Psoas muscle (tissue), 8 donors: ENCODE data around the gene GRAMD1B. TPM values are rescaled to one million over a fixed set of nuclear protein-coding genes. Genes with fewer than 3 reads are reported as not detected.
A peak's percentile ranks its signal among the peaks of the same experiment; 100 is the strongest.

ENCODE experiments used
- ATAC-seq, 4 donors: fragments of 200-7000 bp; cut with Tn5 transposase; one replicate each; pipeline ENCODE4 v1.9.1; 2020; ENCODE audit warnings: moderate library complexity in 3 of 4, mild to moderate bottlenecking in 2 of 4
- DNase-seq, 2 donors: peaks; one replicate each; pipeline ENCODE4 v3.0.0-alpha.2; 2020
- H3K27ac ChIP-seq: fragments of 200-600 bp; one replicate; pipeline ENCODE4 v1.8.0; 2022
- H3K27me3 ChIP-seq, 3 donors: fragments of 200-600 bp in 1 of 3; one replicate each; pipeline versions ENCODE4 v1.6.1 to v1.8.0; 2013 to 2022; ENCODE audit warnings: low read length in 2 of 3, mild to moderate bottlenecking in 2 of 3, moderate library complexity in 1 of 3; ENCODE audit not compliant: insufficient read depth in 3 of 3
- H3K36me3 ChIP-seq, 2 donors: fragments of 200-600 bp in 1 of 2; one replicate each; pipeline versions ENCODE4 v1.6.1 to v1.8.0; 2013 to 2022; ENCODE audit warnings: low read depth in 1 of 2, mild to moderate bottlenecking in 1 of 2, moderate library complexity in 1 of 2; ENCODE audit not compliant: insufficient read depth in 1 of 2
- H3K4me1 ChIP-seq: fragments of 200-600 bp; one replicate; pipeline ENCODE4 v1.8.0; 2022
- H3K4me3 ChIP-seq: fragments of 200-600 bp; one replicate; pipeline ENCODE4 v1.8.0; 2022; ENCODE audit warnings: mild to moderate bottlenecking
- H3K9me3 ChIP-seq: fragments of 200-600 bp; one replicate; pipeline ENCODE4 v1.8.0; 2022
- WGBS, 3 donors: extraction: QIAGEN DNeasy Blood & Tissue Kit; methylation state at CpG; one replicate each; pipeline versions ENCODE4 v1.1.6 to v1.1.7; 2013; 5-methylcytosine and 5-hydroxymethylcytosine counted together
- intact Hi-C, 2 donors: fragments of 100-400 bp; cut with DNase I; formaldehyde crosslinking; loops; one replicate each; pipeline versions ENCODE4 v1.11.0 to v1.14.2; 2022
- polyA plus RNA-seq, 3 donors: library from polyadenylated mRNA; stranded (reverse); fragments of 200-250 nt; gene quantifications; one replicate each; pipeline ENCODE4 v1.2.3, GENCODE V29; 2013
- total RNA-seq, 4 donors: library from RNA; stranded (reverse); fragmentation: NEBNext Ultra II Directional in 2 of 4; extraction: Animal tissue kit (Norgen Biotek cat#: 25700) in 2 of 4; gene quantifications; one replicate each; pipeline versions ENCODE4 v1.2.1 to v1.2.4, GENCODE V29; 2021 to 2023
- TF ChIP-seq, protein P1 (sequence below): fragments of 200-600 bp; IDR thresholded peaks from one replicate; pipeline ENCODE4 v1.8.0; 2022; ENCODE audit warnings: antibody characterized with exemption
- donor health status: healthy with polysubstance abuse.
- donor health status: DM: no; HTN: no; CAD: no; lungs with moderate emphysema.
- donor health status: Bipolar disorder and iron deficiency.
- donor health status: healthy.
- donor health status: DM: yes; HTN: yes; CAD: no.
- donor health status: DM: no; HTN: no; CAD: no.
- donor health status: DM: no; HTN: no; CAD: no.
- donor health status: DM: yes; HTN: yes; CAD: no.

The GRAMD1B gene
- total and polyA plus RNA-seq, 7 donors = 0.67 to 24.0 (median 6.8) TPM

DNA sequence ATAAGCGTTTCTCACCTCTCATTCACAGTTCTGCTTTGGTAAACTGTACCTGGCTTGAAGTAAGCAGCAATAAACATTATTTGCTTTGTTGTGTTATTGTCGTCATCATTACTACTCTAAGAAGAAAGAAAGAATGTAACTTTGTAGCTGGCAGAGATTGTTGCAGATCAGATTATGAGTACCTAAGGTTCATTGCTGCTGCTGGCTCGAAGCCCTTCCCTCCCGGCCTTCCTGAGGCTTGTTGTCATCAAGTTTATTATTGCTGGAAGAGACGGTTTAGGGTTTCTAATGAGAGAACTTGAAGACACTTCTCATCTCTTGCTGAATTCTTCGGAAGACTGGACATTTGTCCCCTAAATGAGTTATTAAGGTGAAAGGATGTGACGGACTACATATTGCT, 101.3 kb downstream of the GRAMD1B start:
- Histone ChIP-seq H3K36me3 (no peaks in the 10 kb centered on the region), H3K9me3 (no peaks in the 10 kb centered on the region), H3K4me3 (no peak overlapping the region), H3K4me1 (no peaks in the 10 kb centered on the region), H3K27ac (no peak overlapping the region), H3K27me3 (peaks cover 0 to 3% (median 0%) of the 10 kb centered on the region in 3 donors)
- ATAC-seq (no peak), DNase-seq (no peak)
- TF ChIP-seq, protein P1, sequence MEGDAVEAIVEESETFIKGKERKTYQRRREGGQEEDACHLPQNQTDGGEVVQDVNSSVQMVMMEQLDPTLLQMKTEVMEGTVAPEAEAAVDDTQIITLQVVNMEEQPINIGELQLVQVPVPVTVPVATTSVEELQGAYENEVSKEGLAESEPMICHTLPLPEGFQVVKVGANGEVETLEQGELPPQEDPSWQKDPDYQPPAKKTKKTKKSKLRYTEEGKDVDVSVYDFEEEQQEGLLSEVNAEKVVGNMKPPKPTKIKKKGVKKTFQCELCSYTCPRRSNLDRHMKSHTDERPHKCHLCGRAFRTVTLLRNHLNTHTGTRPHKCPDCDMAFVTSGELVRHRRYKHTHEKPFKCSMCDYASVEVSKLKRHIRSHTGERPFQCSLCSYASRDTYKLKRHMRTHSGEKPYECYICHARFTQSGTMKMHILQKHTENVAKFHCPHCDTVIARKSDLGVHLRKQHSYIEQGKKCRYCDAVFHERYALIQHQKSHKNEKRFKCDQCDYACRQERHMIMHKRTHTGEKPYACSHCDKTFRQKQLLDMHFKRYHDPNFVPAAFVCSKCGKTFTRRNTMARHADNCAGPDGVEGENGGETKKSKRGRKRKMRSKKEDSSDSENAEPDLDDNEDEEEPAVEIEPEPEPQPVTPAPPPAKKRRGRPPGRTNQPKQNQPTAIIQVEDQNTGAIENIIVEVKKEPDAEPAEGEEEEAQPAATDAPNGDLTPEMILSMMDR = no peak
- WGBS, 3 donors = 60 to 70% (median 63%) methylated on average over 7 of the region's 7 CpGs
- intact Hi-C loops = no loop called here

DNA sequence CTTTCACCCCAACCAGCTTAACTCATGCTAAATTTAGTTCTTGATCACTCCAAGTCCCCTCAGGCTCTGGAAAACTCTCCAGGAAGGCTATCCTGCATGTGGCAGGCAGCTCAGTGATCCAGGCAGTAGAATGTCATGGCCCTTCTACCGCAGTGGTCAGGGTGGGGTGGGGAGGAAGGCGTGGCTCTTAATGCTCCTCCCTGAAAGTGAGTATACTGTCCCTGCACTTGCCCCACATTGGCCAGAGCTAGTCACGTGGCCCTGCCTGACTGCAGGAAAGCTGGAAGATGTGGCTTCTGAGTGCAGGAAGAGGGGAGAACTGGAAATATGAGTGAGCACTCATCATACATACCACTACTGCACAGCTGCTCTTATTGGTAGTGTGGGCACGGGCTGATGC, 102.1 kb downstream of the GRAMD1B start:
- H3K9me3 ChIP-seq = no peaks in the 10 kb centered on the region
- H3K4me3 ChIP-seq = no peak overlapping the region
- DNase-seq (no peak), ATAC-seq (peak in 1 of 4 donors; percentile 45)
- intact Hi-C loops = no loop called here
- WGBS, 3 donors = 68 to 79% (median 70%) methylated on average over 4 of the region's 4 CpGs
- no peaks in the 10 kb centered on the region for H3K36me3 ChIP-seq
- no peak overlapping the region for H3K27ac ChIP-seq
- TF ChIP-seq, protein P1 = no peak
- no peaks in the 10 kb centered on the region for H3K4me1 ChIP-seq
- H3K27me3 ChIP-seq = peaks cover 0 to under 1% (median 0%) of the 10 kb centered on the region in 3 donors

DNA sequence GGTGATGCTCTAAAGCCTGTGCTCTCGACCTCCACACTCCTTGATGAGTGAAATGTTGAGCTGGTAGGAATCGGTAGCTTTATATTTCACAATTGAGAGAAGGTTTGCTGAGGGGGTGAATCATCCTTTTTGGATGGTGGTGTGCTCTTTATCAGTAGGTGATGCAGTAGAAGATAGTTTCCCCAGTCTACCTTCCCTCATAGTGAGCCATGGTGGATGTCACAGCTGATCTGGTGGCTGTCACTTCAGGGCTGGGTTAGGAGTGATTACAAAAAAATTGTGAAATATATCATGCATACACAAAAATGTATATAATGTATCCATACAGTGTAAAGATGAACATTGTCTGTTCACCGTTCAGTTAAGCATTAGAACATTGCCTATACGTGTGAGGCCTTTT, 105.3 kb downstream of the GRAMD1B start:
- Histone ChIP-seq H3K4me3 (no peak overlapping the region), H3K27ac (no peak overlapping the region), H3K9me3 (no peaks in the 10 kb centered on the region), H3K4me1 (no peaks in the 10 kb centered on the region), H3K36me3 (no peaks in the 10 kb centered on the region), H3K27me3 (no peaks in the 10 kb centered on the region)
- intact Hi-C loops = no loop called here
- DNase-seq (no peak), ATAC-seq (no peak)
- WGBS, 3 donors = 91 to 93% (median 92%) methylated on average over 4 of the region's 4 CpGs
- TF ChIP-seq, protein P1 = no peak

DNA sequence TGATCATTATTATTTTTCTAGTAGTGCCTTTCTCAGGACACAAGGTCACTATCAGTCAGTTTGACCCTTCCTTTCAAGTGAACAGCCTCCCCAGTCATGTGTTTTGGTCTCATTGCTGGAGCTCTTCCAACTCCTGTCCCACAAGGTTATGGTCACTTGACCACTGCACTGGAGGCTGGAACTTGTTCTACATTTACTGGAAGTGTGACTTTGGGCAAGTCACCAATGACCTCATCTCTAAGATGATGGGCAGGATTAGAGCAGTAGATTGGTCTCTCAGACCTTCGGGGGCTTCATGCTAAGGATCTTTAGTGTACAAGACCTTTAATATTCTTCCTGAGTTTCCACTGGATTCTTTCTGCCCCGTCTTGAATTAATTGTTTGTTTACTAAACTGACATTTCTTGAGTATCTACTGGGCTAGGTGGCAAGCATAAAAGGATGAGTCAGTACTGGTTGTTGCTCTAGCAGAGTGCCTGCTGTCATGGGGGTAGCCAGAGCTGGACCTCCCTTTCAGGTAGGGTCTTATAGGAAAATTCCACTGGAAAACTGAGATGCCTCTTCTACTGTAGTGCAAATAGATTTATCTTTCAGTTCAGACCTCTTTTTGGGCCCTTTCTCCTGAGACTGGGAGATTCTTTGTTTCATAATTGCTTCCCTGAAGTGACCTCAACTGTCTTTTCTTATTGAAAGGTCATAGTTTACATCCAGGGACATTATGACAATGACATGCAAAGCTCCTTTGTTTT, 106.8 kb downstream of the GRAMD1B start:
- Histone ChIP-seq H3K27ac (no peak overlapping the region), H3K4me3 (no peak overlapping the region), H3K4me1 (no peaks in the 10 kb centered on the region), H3K36me3 (no peaks in the 10 kb centered on the region), H3K27me3 (no peaks in the 10 kb centered on the region), H3K9me3 (no peaks in the 10 kb centered on the region)
- intact Hi-C loops = no loop called here
- ATAC-seq (peak; percentile 19 to 52 (median 42)), DNase-seq (no peak)
- TF ChIP-seq, protein P1 = no peak
- WGBS, 3 donors = 71 to 82% (median 73%) methylated on average over 2 of the region's 2 CpGs

DNA sequence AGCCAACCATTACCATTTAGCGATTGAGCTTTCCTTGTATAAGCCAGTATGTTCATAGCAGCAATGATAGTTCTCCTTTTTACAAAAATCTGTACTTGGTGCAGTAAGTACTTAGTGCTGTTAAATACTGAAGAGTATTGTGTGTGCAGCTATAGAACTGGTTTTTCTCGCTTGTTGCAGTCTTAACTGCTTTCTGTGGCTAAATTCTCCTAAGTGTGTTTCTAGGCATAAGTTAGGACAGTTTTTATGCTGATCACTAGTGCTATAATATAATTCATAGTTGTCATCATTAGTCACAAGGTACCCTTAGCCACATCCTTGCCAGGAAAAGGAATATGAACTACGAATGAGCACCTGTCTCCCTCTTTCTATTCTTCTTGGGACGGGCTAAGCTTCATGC, 107.7 kb downstream of the GRAMD1B start:
- 78 to 84% (median 78%) methylated on average over 4 of the region's 4 CpGs for WGBS, 3 donors
- Histone ChIP-seq H3K4me3 (no peak overlapping the region), H3K27ac (no peak overlapping the region), H3K9me3 (no peaks in the 10 kb centered on the region), H3K4me1 (no peaks in the 10 kb centered on the region), H3K27me3 (no peaks in the 10 kb centered on the region), H3K36me3 (no peaks in the 10 kb centered on the region)
- intact Hi-C loops = no loop called here
- TF ChIP-seq, protein P1 = no peak
- DNase-seq (no peak), ATAC-seq (no peak)
